CD4-positive, alpha-beta T cell (primary cell): ENCODE data around the gene DYSF. TPM values are rescaled to one million over a fixed set of nuclear protein-coding genes. Genes with fewer than 3 reads are reported as not detected.

Experiments used
- ATAC-seq: fragments of 200-7000 bp; cut with Tn5 transposase; one replicate; pipeline ENCODE4 v1.10.0; 2022; ENCODE audit warnings: mild to moderate bottlenecking; ENCODE audit not compliant: poor library complexity
- CTCF ChIA-PET: fragments of 350-600 bp; sonication (Branson Sonifier 250); formaldehyde crosslinking; loops from one replicate; lab custom pipeline; 2021; ENCODE audit warnings: antibody characterized with exemption, inconsistent platforms; lab: Charles Lee
- POLR2A ChIA-PET: fragments of 350-600 bp; sonication (Branson Sonifier 250); formaldehyde crosslinking; loops from one replicate; lab custom pipeline; 2021; ENCODE audit warnings: antibody characterized with exemption, inconsistent platforms; lab: Charles Lee
- DNase-seq, 14 experiments: peaks; one replicate each; pipeline ENCODE4 v3.0.0-alpha.2; 2013 to 2020; ENCODE audit warnings: mixed read lengths in 2 of 14
- H3K27ac ChIP-seq, 2 donors: one replicate each; pipeline versions ENCODE4 v1.5.1 to v1.7.0; 2013; ENCODE audit warnings: low read length in 2 of 2, low read depth in 1 of 2, mild to moderate bottlenecking in 1 of 2
- H3K27me3 ChIP-seq, 2 experiments: 1 replicate in 1 of 2; 2 replicates in 1 of 2; pipeline versions ENCODE4 v1.6.1 to v1.7.0; 2013; ENCODE audit warnings: low read length in 2 of 2, control low read depth in 1 of 2, mild to moderate bottlenecking in 1 of 2, moderate library complexity in 1 of 2; ENCODE audit not compliant: insufficient read depth in 2 of 2, control insufficient read depth in 1 of 2
- H3K36me3 ChIP-seq: one replicate; pipeline ENCODE4 v1.6.1; 2013; ENCODE audit warnings: low read length, control low read depth; ENCODE audit not compliant: insufficient read depth
- H3K4me1 ChIP-seq: one replicate; pipeline ENCODE4 v1.6.1; 2013; ENCODE audit warnings: low read length, control low read depth; ENCODE audit not compliant: insufficient read depth
- H3K4me3 ChIP-seq: one replicate; pipeline ENCODE4 v1.5.1; 2013; ENCODE audit warnings: mild to moderate bottlenecking, low read length, moderate library complexity
- H3K9me3 ChIP-seq, 2 experiments: 1 replicate in 1 of 2; 2 replicates in 1 of 2; pipeline versions ENCODE4 v1.6.1 to v1.7.0; 2013; ENCODE audit warnings: low read length in 2 of 2, mild to moderate bottlenecking in 2 of 2, control low read depth in 1 of 2, moderate library complexity in 1 of 2; ENCODE audit not compliant: control insufficient read depth in 1 of 2, insufficient read depth in 1 of 2
- H3K27ac Mint-ChIP-seq: one replicate; pipeline ENCODE4 v1.8.0; 2020; ENCODE audit warnings: mixed read lengths
- H3K27me3 Mint-ChIP-seq: one replicate; pipeline ENCODE4 v1.8.0; 2021; ENCODE audit warnings: mixed read lengths
- H3K36me3 Mint-ChIP-seq: one replicate; pipeline ENCODE4 v1.8.0; 2021; ENCODE audit warnings: low read depth, mixed read lengths
- H3K4me1 Mint-ChIP-seq: one replicate; pipeline ENCODE4 v1.8.0; 2021; ENCODE audit warnings: low read depth, mixed read lengths
- H3K4me3 Mint-ChIP-seq: one replicate; pipeline ENCODE4 v1.8.0; 2020; ENCODE audit warnings: mild to moderate bottlenecking, mixed read lengths
- H3K9me3 Mint-ChIP-seq: one replicate; pipeline ENCODE4 v1.8.0; 2020; ENCODE audit warnings: mixed read lengths
- intact Hi-C, 2 experiments: fragments of 100-400 bp; cut with DNase I in 1 of 2; cut with micrococcal nuclease in 1 of 2; formaldehyde crosslinking; loops; one replicate each; pipeline versions ENCODE4 v1.15.1 to v1.9.0; 2023 to 2025; cut with DNase I, micrococcal nuclease
- total RNA-seq, 174 experiments: library from RNA in 2 of 174; stranded (reverse) in 2 of 174; gene quantifications; one replicate each; pipeline ENCODE4 v1.2.3 and lab custom pipeline; 2021 to 2026
- TF ChIP-seq, protein P1 (sequence below): fragments of 200-600 bp; IDR thresholded peaks from one replicate; pipeline ENCODE4 v1.8.0; 2022; ENCODE audit warnings: antibody characterized with exemption, mild to moderate bottlenecking

The DYSF gene
- total RNA-seq, 2 experiments from 2014 or later = 0.27 to 0.31 TPM

DNA sequence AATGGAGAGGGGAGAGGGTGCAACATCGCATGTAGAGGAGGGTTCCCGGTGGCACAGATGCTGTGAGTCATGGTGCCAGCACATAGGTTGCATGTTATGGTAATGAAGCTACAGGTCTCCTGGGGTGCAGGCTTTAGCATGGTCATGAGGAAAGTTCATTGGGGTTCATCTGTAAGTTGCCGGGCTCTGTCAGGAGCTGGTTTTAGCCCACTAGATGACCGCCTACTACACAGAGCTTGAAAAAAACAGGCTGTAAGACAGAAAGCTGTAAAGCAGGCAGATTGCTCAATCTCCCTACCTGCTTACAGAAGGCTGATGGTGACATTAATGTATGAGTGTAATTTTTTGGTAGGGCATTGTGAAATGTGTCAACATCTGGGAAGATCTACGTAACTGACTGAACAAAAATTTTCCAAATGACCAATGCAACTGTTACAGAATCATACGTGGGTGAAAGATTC, 23.9 kb downstream of the DYSF start:
- intact Hi-C loops = no loop called here
- Mint-ChIP-seq H3K4me3 (no peak overlapping the region), H3K4me1 (no peaks in the 10 kb centered on the region), H3K27me3 (peaks cover 10% of the 10 kb centered on the region), H3K27ac (no peak overlapping the region), H3K36me3 (no peaks in the 10 kb centered on the region), H3K9me3 (no peaks in the 10 kb centered on the region)
- DNase-seq (peak in 2 of 14 experiments; percentile 17 to 33), ATAC-seq (no peak)
- no peaks in the 10 kb centered on the region for H3K27me3 ChIP-seq
- H3K27ac ChIP-seq = no peak overlapping the region
- no peaks in the 10 kb centered on the region for H3K36me3 ChIP-seq
- ChIA-PET CTCF (no interaction called here), POLR2A (no interaction called here)
- no peak overlapping the region for H3K4me3 ChIP-seq
- no peaks in the 10 kb centered on the region for H3K4me1 ChIP-seq
- no peaks in the 10 kb centered on the region for H3K9me3 ChIP-seq
- TF ChIP-seq, protein P1, sequence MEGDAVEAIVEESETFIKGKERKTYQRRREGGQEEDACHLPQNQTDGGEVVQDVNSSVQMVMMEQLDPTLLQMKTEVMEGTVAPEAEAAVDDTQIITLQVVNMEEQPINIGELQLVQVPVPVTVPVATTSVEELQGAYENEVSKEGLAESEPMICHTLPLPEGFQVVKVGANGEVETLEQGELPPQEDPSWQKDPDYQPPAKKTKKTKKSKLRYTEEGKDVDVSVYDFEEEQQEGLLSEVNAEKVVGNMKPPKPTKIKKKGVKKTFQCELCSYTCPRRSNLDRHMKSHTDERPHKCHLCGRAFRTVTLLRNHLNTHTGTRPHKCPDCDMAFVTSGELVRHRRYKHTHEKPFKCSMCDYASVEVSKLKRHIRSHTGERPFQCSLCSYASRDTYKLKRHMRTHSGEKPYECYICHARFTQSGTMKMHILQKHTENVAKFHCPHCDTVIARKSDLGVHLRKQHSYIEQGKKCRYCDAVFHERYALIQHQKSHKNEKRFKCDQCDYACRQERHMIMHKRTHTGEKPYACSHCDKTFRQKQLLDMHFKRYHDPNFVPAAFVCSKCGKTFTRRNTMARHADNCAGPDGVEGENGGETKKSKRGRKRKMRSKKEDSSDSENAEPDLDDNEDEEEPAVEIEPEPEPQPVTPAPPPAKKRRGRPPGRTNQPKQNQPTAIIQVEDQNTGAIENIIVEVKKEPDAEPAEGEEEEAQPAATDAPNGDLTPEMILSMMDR = no peak

DNA sequence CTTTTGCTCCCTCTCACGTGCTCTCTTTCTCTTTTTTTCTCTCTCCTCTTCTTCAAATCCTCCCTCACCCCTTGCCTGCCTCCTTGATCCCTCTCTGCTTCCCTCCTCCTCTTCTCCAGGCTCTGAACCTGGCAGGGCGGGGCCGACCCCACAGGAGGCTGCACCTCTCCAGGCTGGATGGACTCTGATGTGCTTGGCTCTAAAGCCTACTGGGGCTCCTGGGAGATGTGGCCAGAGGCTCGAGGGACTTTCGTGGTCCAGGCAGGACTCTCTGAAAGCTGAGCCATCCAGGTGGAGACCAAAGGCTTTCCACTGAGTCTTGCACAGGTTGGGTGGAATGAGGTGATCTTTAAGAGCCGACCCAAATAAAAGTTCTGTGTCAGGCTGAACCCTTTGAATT, 25.4 kb downstream of the DYSF start:
- Mint-ChIP-seq H3K4me3 (no peak overlapping the region), H3K27ac (no peak overlapping the region), H3K4me1 (no peaks in the 10 kb centered on the region), H3K27me3 (peaks cover 4% of the 10 kb centered on the region), H3K9me3 (no peaks in the 10 kb centered on the region), H3K36me3 (no peaks in the 10 kb centered on the region)
- no peak overlapping the region for H3K4me3 ChIP-seq
- CTCF ChIA-PET = interaction anchor here (0.6 kb wide), 1 partner anchor 38 kb away, joined by 3 read pairs; no protein-coding TSS in a partner anchor
- H3K36me3 ChIP-seq = no peaks in the 10 kb centered on the region
- TF ChIP-seq, protein P1 = no peak
- no peaks in the 10 kb centered on the region for H3K9me3 ChIP-seq
- H3K4me1 ChIP-seq = no peaks in the 10 kb centered on the region
- H3K27me3 ChIP-seq = no peaks in the 10 kb centered on the region
- intact Hi-C loops = no loop called here
- POLR2A ChIA-PET = no interaction called here
- ATAC-seq (no peak), DNase-seq (no peak)
- H3K27ac ChIP-seq = no peak overlapping the region

DNA sequence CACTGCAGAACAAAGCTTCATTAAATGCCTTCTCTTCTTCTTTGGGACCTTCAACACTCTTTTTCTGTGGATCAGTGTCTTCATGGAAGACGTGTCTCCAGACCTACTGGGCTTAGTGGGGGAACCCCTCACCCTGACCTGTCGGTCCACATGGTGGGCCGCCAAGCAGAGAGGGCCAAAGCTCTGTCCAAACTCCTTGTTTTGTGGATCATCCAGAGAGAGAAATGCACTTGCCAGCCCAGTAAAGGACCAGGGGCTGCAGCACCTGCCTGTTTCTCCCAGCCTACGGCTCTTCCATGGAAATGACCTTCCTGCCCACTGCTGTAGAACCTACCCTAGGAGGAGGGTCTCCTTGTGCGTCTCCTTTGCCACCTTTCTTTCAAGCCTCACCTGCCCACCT, 25.9 kb downstream of the DYSF start:
- H3K4me3 Mint-ChIP-seq = no peak overlapping the region
- POLR2A ChIA-PET = no interaction called here
- Histone ChIP-seq H3K36me3 (no peaks in the 10 kb centered on the region), H3K4me1 (no peaks in the 10 kb centered on the region), H3K27me3 (no peaks in the 10 kb centered on the region), H3K4me3 (no peak overlapping the region), H3K27ac (no peak overlapping the region), H3K9me3 (no peaks in the 10 kb centered on the region)
- no peaks in the 10 kb centered on the region for H3K4me1 Mint-ChIP-seq
- H3K9me3 Mint-ChIP-seq = no peaks in the 10 kb centered on the region
- DNase-seq (no peak), ATAC-seq (no peak)
- intact Hi-C loops = no loop called here
- TF ChIP-seq, protein P1 = no peak
- H3K27ac Mint-ChIP-seq = no peak overlapping the region
- CTCF ChIA-PET = interaction anchor here (0.6 kb wide), 1 partner anchor 38 kb away, joined by 3 read pairs; no protein-coding TSS in a partner anchor
- H3K27me3 Mint-ChIP-seq = peaks cover 4% of the 10 kb centered on the region
- H3K36me3 Mint-ChIP-seq = no peaks in the 10 kb centered on the region
